HepG2 (cell line): Measurements from ENCODE around the gene VAMP8. TPM values are rescaled to one million over a fixed set of nuclear protein-coding genes. Genes with fewer than 3 reads are reported as not detected.

Source experiments
- CAMTA2 ChIP-seq: sonication (generic); formaldehyde crosslinking; IDR thresholded peaks from 2 replicates; pipeline ENCODE4 v1.4.0; 2020; ENCODE audit warnings: mild to moderate bottlenecking, missing genetic modification reagents, borderline replicate concordance
- CCAR2 ChIP-seq: fragments of 200-400 bp; formaldehyde crosslinking; optimal IDR thresholded peaks from 2 replicates; pipeline ENCODE3; 2018; ENCODE audit warnings: low read depth, mild to moderate bottlenecking, low read length, moderate library complexity
- CEBPG ChIP-seq: IDR thresholded peaks from 2 replicates; pipeline ENCODE4 v1.6.1; 2016
- ELF1 ChIP-seq: sonication (generic); formaldehyde crosslinking; IDR thresholded peaks from 2 replicates; pipeline ENCODE4 v1.4.0; 2020; ENCODE audit warnings: missing genetic modification reagents
- ELF4 ChIP-seq: sonication (generic); formaldehyde crosslinking; IDR thresholded peaks from 2 replicates; pipeline ENCODE4 v1.5.0; 2020; ENCODE audit warnings: missing genetic modification reagents, mild to moderate bottlenecking, moderate library complexity, borderline replicate concordance
- ETV6 ChIP-seq: sonication (generic); formaldehyde crosslinking; conservative IDR thresholded peaks from 2 replicates; pipeline ENCODE4 v1.4.0; 2020; ENCODE audit warnings: missing genetic modification reagents
- GABPA ChIP-seq, 2 experiments: IDR thresholded peaks; 2 replicates each; pipeline ENCODE4 v1.6.1; 2011 to 2016; ENCODE audit warnings: low read depth in 2 of 2, low read length in 1 of 2, missing biosample characterization in 1 of 2, missing genetic modification characterization in 1 of 2
- GATAD1 ChIP-seq: IDR thresholded peaks from 2 replicates; pipeline ENCODE4 v1.6.1; 2016; ENCODE audit warnings: missing genetic modification reagents, missing compliant biosample characterization
- GTF3A ChIP-seq: sonication (generic); formaldehyde crosslinking; conservative IDR thresholded peaks from 2 replicates; pipeline ENCODE4 v1.4.0; 2020; ENCODE audit warnings: mild to moderate bottlenecking, missing genetic modification reagents
- KLF6 ChIP-seq: IDR thresholded peaks from 2 replicates; pipeline ENCODE4 v1.8.0; 2016; ENCODE audit warnings: missing biosample characterization, missing genetic modification reagents
- MAF1 ChIP-seq: sonication (generic); formaldehyde crosslinking; IDR thresholded peaks from 2 replicates; pipeline ENCODE4 v1.5.0; 2020; ENCODE audit warnings: missing genetic modification reagents, borderline replicate concordance
- MAZ ChIP-seq, 2 experiments: sonication (generic) in 1 of 2; formaldehyde crosslinking in 1 of 2; IDR thresholded peaks; 2 replicates each; pipeline versions ENCODE4 v1.5.0 to v1.6.1; 2012 to 2020; ENCODE audit warnings: low read depth in 2 of 2, mild to moderate bottlenecking in 2 of 2, borderline replicate concordance in 1 of 2, improper control_type of control experiment in 1 of 2, low read length in 1 of 2, missing genetic modification reagents in 1 of 2, moderate library complexity in 1 of 2
- MIER3 ChIP-seq: IDR thresholded peaks from 2 replicates; pipeline ENCODE4 v1.6.1; 2016; ENCODE audit warnings: missing compliant biosample characterization, borderline replicate concordance
- NFKB2 ChIP-seq: sonication (generic); formaldehyde crosslinking; IDR thresholded peaks from 2 replicates; pipeline ENCODE4 v1.4.0; 2020; ENCODE audit warnings: missing genetic modification reagents, borderline replicate concordance
- NR1H2 ChIP-seq: sonication (generic); formaldehyde crosslinking; IDR thresholded peaks from 2 replicates; pipeline ENCODE4 v1.8.1; 2022; ENCODE audit warnings: low read depth, missing genetic modification reagents, borderline replicate concordance
- NR3C1 ChIP-seq: sonication (generic); formaldehyde crosslinking; IDR thresholded peaks from 2 replicates; pipeline ENCODE4 v1.4.0; 2020; ENCODE audit warnings: missing genetic modification reagents
- RBM22 ChIP-seq: fragments of 200-400 bp; formaldehyde crosslinking; optimal IDR thresholded peaks from 2 replicates; pipeline ENCODE3; 2017; ENCODE audit warnings: mild to moderate bottlenecking, low read length, moderate library complexity
- RBM39 ChIP-seq: fragments of 200-400 bp; formaldehyde crosslinking; IDR thresholded peaks from one replicate; pipeline ENCODE4 v1.6.1; 2018; ENCODE audit warnings: antibody characterized with exemption, mild to moderate bottlenecking, low read depth, low read length; ENCODE audit not compliant: poor library complexity, severe bottlenecking
- SMC3 ChIP-seq: IDR thresholded peaks from 2 replicates; pipeline ENCODE4 v1.6.1; 2011; ENCODE audit warnings: low read length, improper control_type of control experiment
- TGIF2 ChIP-seq: IDR thresholded peaks from 2 replicates; pipeline ENCODE4 v1.6.1; 2016; ENCODE audit warnings: control low read depth, missing compliant biosample characterization
- TOPORS ChIP-seq: sonication (generic); formaldehyde crosslinking; IDR thresholded peaks from 2 replicates; pipeline ENCODE4 v1.8.0; 2023; ENCODE audit warnings: mild to moderate bottlenecking, missing genetic modification reagents
- TSC22D2 ChIP-seq: sonication (generic); formaldehyde crosslinking; IDR thresholded peaks from 2 replicates; pipeline ENCODE4 v1.5.1; 2020; ENCODE audit warnings: missing genetic modification reagents, mild to moderate bottlenecking, borderline replicate concordance
- WIZ ChIP-seq: sonication (generic); formaldehyde crosslinking; IDR thresholded peaks from 2 replicates; pipeline ENCODE4 v1.5.1; 2020; ENCODE audit warnings: mild to moderate bottlenecking, missing genetic modification reagents
- ZBTB7B ChIP-seq: sonication (generic); formaldehyde crosslinking; IDR thresholded peaks from 2 replicates; pipeline ENCODE4 v1.4.0; 2020; ENCODE audit warnings: missing genetic modification reagents
- ZNF235 ChIP-seq: sonication (generic); formaldehyde crosslinking; IDR thresholded peaks from 2 replicates; pipeline ENCODE4 v1.8.1; 2023; ENCODE audit warnings: mild to moderate bottlenecking, missing genetic modification reagents, borderline replicate concordance
- ZNF446 ChIP-seq: sonication (generic); formaldehyde crosslinking; IDR thresholded peaks from 2 replicates; pipeline ENCODE4 v1.5.0; 2020; ENCODE audit warnings: mild to moderate bottlenecking, missing genetic modification reagents
- ZNF674 ChIP-seq: sonication (generic); formaldehyde crosslinking; IDR thresholded peaks from 2 replicates; pipeline ENCODE4 v1.5.0; 2020; ENCODE audit warnings: low read depth, mild to moderate bottlenecking, missing genetic modification reagents
- ZNF678 ChIP-seq: sonication (generic); formaldehyde crosslinking; IDR thresholded peaks from 2 replicates; pipeline ENCODE4 v1.4.0; 2020; ENCODE audit warnings: mild to moderate bottlenecking, missing genetic modification reagents
- ZNF746 ChIP-seq: sonication (generic); formaldehyde crosslinking; IDR thresholded peaks from 2 replicates; pipeline ENCODE4 v1.8.0; 2022; ENCODE audit warnings: mild to moderate bottlenecking, missing genetic modification reagents
- ZSCAN20 ChIP-seq: sonication (generic); formaldehyde crosslinking; IDR thresholded peaks from 2 replicates; pipeline ENCODE4 v1.4.0; 2020; ENCODE audit warnings: missing genetic modification reagents, mild to moderate bottlenecking, borderline replicate concordance
- polyA plus RNA-seq, 8 experiments: library from polyadenylated mRNA; depleted of rRNA in 3 of 8; stranded (reverse) in 7 of 8; unstranded in 1 of 8; fragments of >200 nt; fragmentation: Illumina TruSeq in 4 of 8; extraction: Trizol in 4 of 8; gene quantifications; 2 replicates each; pipeline versions ENCODE4 v1.2.1 to v1.2.3, GENCODE V29; 2011 to 2016; ENCODE audit warnings: low read depth in 4 of 8, missing spikeins in 1 of 8, mixed read lengths in 1 of 8; ENCODE audit not compliant: insufficient read depth in 1 of 8
- total RNA-seq, 5 experiments: library from RNA; depleted of rRNA; stranded (reverse); fragments of >200 nt; fragmentation: Illumina TruSeq; extraction: Trizol; gene quantifications; 2 replicates each; pipeline ENCODE4 v1.2.3, GENCODE V29; 2016; ENCODE audit warnings: low read depth in 1 of 5

VAMP8 gene
- total and polyA plus RNA-seq, 2 of the 13 experiments (the other 11 are each of a cell fraction or from before 2014, with no cell fraction given): 83.3 to 157 TPM

- TF ChIP-seq ZBTB7B (CRISPR knock-in tag): 0 out of 2 replicates have a peak, but pooled peaks have one; percentile 0
- no peak for TF ChIP-seq RBM22
- no peak for TF ChIP-seq MAF1 (CRISPR knock-in tag)
- TF ChIP-seq ZNF674: no peak
- no peak for TF ChIP-seq NR3C1
- peak; percentile 55; the same call in 1 of the 2 replicates for TF ChIP-seq ZNF746 (CRISPR knock-in tag)
- no peak; the same call in 1 of the 2 replicates for TF ChIP-seq CAMTA2
- peak; percentile 18; the same call in 1 of the 2 replicates for TF ChIP-seq TGIF2 (CRISPR knock-in tag)
- TF ChIP-seq ZSCAN20 (CRISPR knock-in tag): peak; percentile 81; the same call in 1 of the 2 replicates
- peak; percentile 89 for TF ChIP-seq RBM39
- TF ChIP-seq MIER3 (CRISPR knock-in tag): peak; percentile 38; the same call in 1 of the 2 replicates
- TF ChIP-seq GABPA (IDR thresholded peaks at IDR 0.05; ENCODE audit: low read depth, low read length): no peak
- peak; percentile 60; the same call in 1 of the 2 replicates for TF ChIP-seq GABPA (CRISPR knock-in tag; IDR thresholded peaks at IDR 0.05; ENCODE audit: low read depth)
- no peak for TF ChIP-seq CCAR2
- TF ChIP-seq ETV6: no peak
- peak; percentile 81 for TF ChIP-seq MAZ (IDR thresholded peaks at IDR 0.05; ENCODE audit: borderline replicate concordance, low read depth, low read length)
- peak; percentile 64; the same call in 1 of the 2 replicates for TF ChIP-seq MAZ (CRISPR knock-in tag; IDR thresholded peaks at IDR 0.05; ENCODE audit: low read depth)
- TF ChIP-seq ELF4 (CRISPR knock-in tag): no peak
- TF ChIP-seq SMC3: no peak
- peak; percentile 13; the same call in 1 of the 2 replicates for TF ChIP-seq NFKB2
- TF ChIP-seq KLF6 (CRISPR knock-in tag): peak; percentile 14; the same call in 1 of the 2 replicates
- no peak for TF ChIP-seq GTF3A
- TF ChIP-seq TOPORS (CRISPR knock-in tag): peak; percentile 84; the same call in 1 of the 2 replicates
- TF ChIP-seq TSC22D2: no peak
- TF ChIP-seq CEBPG (CRISPR knock-in tag): peak; percentile 49; the same call in 1 of the 2 replicates
- peak; percentile 62; the same call in 1 of the 2 replicates for TF ChIP-seq ZNF446 (CRISPR knock-in tag)
- no peak for TF ChIP-seq ZNF678 (CRISPR knock-in tag)
- TF ChIP-seq ZNF235 (CRISPR knock-in tag): peak; percentile 68
- peak; percentile 71 for TF ChIP-seq GATAD1
- TF ChIP-seq ELF1 (CRISPR knock-in tag): no peak
- peak; percentile 61; the same call in 1 of the 2 replicates for TF ChIP-seq WIZ (CRISPR knock-in tag)
- TF ChIP-seq NR1H2 (CRISPR knock-in tag): peak; percentile 74; the same call in 1 of the 2 replicates
Observed at GRCh38 chr2:85602476-85603234, 25.3 kb downstream of the VAMP8 start, which contains the start of gene TMEM150A (continued).
